Panc1 (cell line): ENCODE results near the gene PALD1.

Experiments
- CTCF ChIP-seq: fragments of 450-650 bp; IDR thresholded peaks from 2 replicates; pipeline ENCODE4 v1.5.1; 2017; ENCODE audit warnings: mild to moderate bottlenecking
- POLR2AphosphoS5 ChIP-seq: IDR thresholded peaks from 2 replicates; pipeline ENCODE4 v1.6.1; 2012; ENCODE audit warnings: mild to moderate bottlenecking, low read depth, low read length, moderate library complexity
- REST ChIP-seq, 2 experiments: IDR thresholded peaks; 2 replicates each; pipeline ENCODE4 v1.6.1; 2011 to 2012; ENCODE audit warnings: low read depth in 2 of 2, control low read depth in 1 of 2, low read length in 1 of 2, mild to moderate bottlenecking in 1 of 2, moderate library complexity in 1 of 2; ENCODE audit not compliant: insufficient read depth in 1 of 2

DNA sequence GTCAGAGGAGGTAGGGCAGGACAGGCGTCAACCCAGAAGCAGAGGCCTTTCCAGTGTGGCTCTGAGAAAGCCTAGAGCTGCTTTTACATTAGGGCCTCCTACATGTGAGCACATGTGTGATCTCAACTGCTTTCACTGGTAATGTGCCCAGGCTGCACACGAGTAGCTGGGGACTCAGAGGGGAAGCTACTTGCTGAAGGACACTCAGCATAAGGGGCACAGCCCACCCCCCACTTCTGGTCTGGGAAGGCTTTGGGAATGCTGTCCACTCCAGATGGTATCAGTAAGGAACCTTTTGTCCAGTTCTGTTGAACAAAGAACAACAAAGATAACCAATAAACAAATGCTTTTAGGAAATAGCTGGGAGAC, 105.1 kb downstream of the PALD1 start:
- TF ChIP-seq CTCF, result no peak
- no peak for TF ChIP-seq REST (IDR thresholded peaks at IDR 0.05; ENCODE audit: insufficient read depth in 1 of 2, low read depth in 2 of 2, low read length in 1 of 2)
- TF ChIP-seq POLR2AphosphoS5, result no peak
